Liver (tissue), 9 donors: ENCODE data around the gene ROPN1L. TPM values are rescaled to one million over a fixed set of nuclear protein-coding genes. Genes with fewer than 3 reads are reported as not detected.

Experiments
- DNase-seq: peaks from one replicate; pipeline ENCODE4 v3.0.0-alpha.2; 2017; ENCODE audit warnings: low spot score
- H3K27ac ChIP-seq, 2 donors: one replicate each; pipeline ENCODE4 v1.7.0; 2013; ENCODE audit warnings: inconsistent platforms in 2 of 2, low read length in 2 of 2, control low read depth in 1 of 2, low read depth in 1 of 2, mild to moderate bottlenecking in 1 of 2
- H3K27me3 ChIP-seq, 4 donors: one replicate each; pipeline versions ENCODE4 v1.6.1 to v1.7.0; 2013; ENCODE audit warnings: low read length in 3 of 4, inconsistent platforms in 1 of 4, mild to moderate bottlenecking in 1 of 4, moderate library complexity in 1 of 4; ENCODE audit not compliant: control insufficient read depth in 4 of 4, insufficient read depth in 4 of 4
- H3K36me3 ChIP-seq, 4 donors: one replicate each; pipeline versions ENCODE4 v1.6.1 to v1.7.0; 2013; ENCODE audit warnings: low read length in 3 of 4, mild to moderate bottlenecking in 3 of 4, low read depth in 1 of 4, moderate library complexity in 1 of 4; ENCODE audit not compliant: control insufficient read depth in 4 of 4, insufficient read depth in 3 of 4
- H3K4me1 ChIP-seq, 4 donors: one replicate each; pipeline versions ENCODE4 v1.6.1 to v1.7.0; 2013; ENCODE audit warnings: low read length in 3 of 4, mild to moderate bottlenecking in 3 of 4, moderate library complexity in 1 of 4; ENCODE audit not compliant: control insufficient read depth in 4 of 4, insufficient read depth in 4 of 4
- H3K4me3 ChIP-seq, 3 donors: one replicate each; pipeline versions ENCODE4 v1.6.1 to v1.7.0; 2013; ENCODE audit warnings: low read length in 3 of 3, control low read depth in 1 of 3, low read depth in 1 of 3, mild to moderate bottlenecking in 1 of 3
- H3K9ac ChIP-seq, 2 donors: one replicate each; pipeline ENCODE4 v1.7.0; 2013; ENCODE audit warnings: low read length in 2 of 2, mild to moderate bottlenecking in 2 of 2, moderate library complexity in 2 of 2, control low read depth in 1 of 2, low read depth in 1 of 2
- H3K9me3 ChIP-seq, 4 donors: one replicate each; pipeline versions ENCODE4 v1.6.1 to v1.7.0; 2013; ENCODE audit warnings: low read length in 3 of 4; ENCODE audit not compliant: control insufficient read depth in 4 of 4
- EGR1 ChIP-seq, 2 donors: IDR thresholded peaks; 2 replicates each; pipeline ENCODE4 v1.6.1; 2016 to 2018; ENCODE audit warnings: antibody characterized with exemption in 2 of 2, low read depth in 2 of 2
- FOXA1 ChIP-seq: IDR thresholded peaks from 2 replicates; pipeline ENCODE4 v1.6.1; 2016; ENCODE audit warnings: antibody characterized with exemption
- FOXA2 ChIP-seq: IDR thresholded peaks from 2 replicates; pipeline ENCODE4 v1.6.1; 2016; ENCODE audit warnings: antibody characterized with exemption
- GABPA ChIP-seq, 2 donors: IDR thresholded peaks in 1 of 2; conservative IDR thresholded peaks in 1 of 2; 2 replicates each; pipeline ENCODE4 v1.6.1; 2016; ENCODE audit warnings: antibody characterized with exemption in 2 of 2, mild to moderate bottlenecking in 1 of 2, moderate library complexity in 1 of 2
- HNF4A ChIP-seq, 2 donors: conservative IDR thresholded peaks; 2 replicates each; pipeline ENCODE4 v1.6.1; 2016; ENCODE audit warnings: antibody characterized with exemption in 2 of 2, mild to moderate bottlenecking in 2 of 2
- HNF4G ChIP-seq: IDR thresholded peaks from 2 replicates; pipeline ENCODE4 v1.6.1; 2016; ENCODE audit warnings: antibody characterized with exemption
- JUND ChIP-seq, 2 donors: IDR thresholded peaks; 2 replicates each; pipeline ENCODE4 v1.6.1; 2016; ENCODE audit warnings: antibody characterized with exemption in 2 of 2
- NR2F2 ChIP-seq: IDR thresholded peaks from 2 replicates; pipeline ENCODE4 v1.6.1; 2016; ENCODE audit warnings: antibody characterized with exemption
- RAD21 ChIP-seq, 2 donors: IDR thresholded peaks; 2 replicates each; pipeline ENCODE4 v1.6.1; 2016; ENCODE audit warnings: antibody characterized with exemption in 2 of 2, mild to moderate bottlenecking in 2 of 2
- RXRA ChIP-seq, 2 donors: IDR thresholded peaks; 2 replicates each; pipeline ENCODE4 v1.6.1; 2017 to 2018; ENCODE audit warnings: antibody characterized with exemption in 2 of 2, mild to moderate bottlenecking in 1 of 2
- SP1 ChIP-seq: IDR thresholded peaks from 2 replicates; pipeline ENCODE4 v1.6.1; 2018; ENCODE audit warnings: antibody characterized with exemption, mild to moderate bottlenecking
- TAF1 ChIP-seq: conservative IDR thresholded peaks from 2 replicates; pipeline ENCODE4 v1.6.1; 2016; ENCODE audit warnings: antibody characterized with exemption, mild to moderate bottlenecking
- YY1 ChIP-seq: IDR thresholded peaks from 2 replicates; pipeline ENCODE4 v1.6.1; 2016; ENCODE audit warnings: antibody characterized with exemption, mild to moderate bottlenecking
- WGBS: extraction: QIAGEN DNeasy Blood & Tissue Kit; methylation state at CpG from one replicate; pipeline ENCODE4 v1.1.7; 2013; 5-methylcytosine and 5-hydroxymethylcytosine counted together
- polyA plus RNA-seq, 2 donors: library from polyadenylated mRNA; stranded (reverse) in 1 of 2; unstranded in 1 of 2; fragments of 200-250 nt in 1 of 2; fragments of >200 nt in 1 of 2; fragmentation: Nextera tagmentation in 1 of 2; extraction: Ambion mirVana in 1 of 2; gene quantifications; one replicate each; pipeline versions ENCODE4 v1.2.1 to v1.2.3, GENCODE V29; 2013 to 2015
- total RNA-seq, 2 donors: library from RNA; depleted of rRNA; stranded (reverse); fragments of >200 nt; gene quantifications; one replicate each; pipeline ENCODE4 v1.2.3, GENCODE V29; 2014
- TF ChIP-seq, protein P1 (sequence below): fragments of 150-350 bp; IDR thresholded peaks from 2 replicates; pipeline ENCODE4 v1.5.1; 2017; ENCODE audit warnings: improper control_type of control experiment, low read depth, low read length; ENCODE audit not compliant: missing input control
- TF ChIP-seq, protein P2 (sequence below): IDR thresholded peaks from 2 replicates; pipeline ENCODE4 v1.6.1; 2016; ENCODE audit warnings: antibody characterized with exemption
- TF ChIP-seq, protein P3 (sequence below): IDR thresholded peaks from 2 replicates; pipeline ENCODE4 v1.6.1; 2016; ENCODE audit warnings: antibody characterized with exemption
- TF ChIP-seq, protein P4 (sequence below): IDR thresholded peaks from 2 replicates; pipeline ENCODE4 v1.6.1; 2016; ENCODE audit warnings: antibody characterized with exemption, mild to moderate bottlenecking
- TF ChIP-seq, protein P5 (sequence below): IDR thresholded peaks from 2 replicates; pipeline ENCODE4 v1.6.1; 2016; ENCODE audit warnings: antibody characterized with exemption
- donor health status: healthy.
- donor health status: healthy.
- donor health status: healthy.
- donor health status: healthy.
- donor health status: healthy.

The ROPN1L gene
- total and polyA plus RNA-seq, 4 donors, result 0.25 to 1.3 (median 0.87) TPM

DNA sequence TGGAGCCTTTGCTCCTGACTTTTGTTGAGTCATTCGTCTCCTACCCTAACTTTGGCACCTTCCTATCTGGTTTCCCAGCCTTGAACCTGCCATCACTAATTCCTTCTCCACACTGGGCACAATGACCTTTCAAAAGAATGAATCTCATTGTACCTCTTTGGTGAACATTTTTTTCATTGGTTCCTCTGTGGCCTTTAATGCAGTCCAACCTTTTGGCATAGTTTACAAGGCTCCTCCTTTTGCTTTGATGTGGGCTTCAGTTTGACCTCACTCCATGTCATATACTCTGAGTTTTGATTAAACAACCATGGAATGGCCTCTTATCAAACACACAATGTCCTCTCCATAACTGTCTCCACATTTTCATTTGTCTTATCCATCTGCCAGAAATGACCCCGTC lies 14.5 kb upstream of the ROPN1L start:
- H3K4me1 ChIP-seq, result no peaks in the 10 kb centered on the region
- DNase-seq, result no peak
- H3K9ac ChIP-seq, result no peak overlapping the region
- no peaks in the 10 kb centered on the region for H3K27me3 ChIP-seq
- H3K9me3 ChIP-seq, result no peaks in the 10 kb centered on the region
- TF ChIP-seq YY1 (no peak), RAD21 (IDR thresholded peaks at IDR 0.05) (no peak), HNF4A (conservative IDR thresholded peaks at IDR 0.05) (no peak), FOXA1 (no peak), GABPA (IDR thresholded peaks at IDR 0.05 in 1 of 2, conservative IDR thresholded peaks at IDR 0.05 in 1 of 2) (no peak), NR2F2 (no peak), FOXA2 (no peak), HNF4G (no peak), RXRA (IDR thresholded peaks at IDR 0.05) (no peak), JUND (IDR thresholded peaks at IDR 0.05) (no peak)
- TF ChIP-seq, protein P1, sequence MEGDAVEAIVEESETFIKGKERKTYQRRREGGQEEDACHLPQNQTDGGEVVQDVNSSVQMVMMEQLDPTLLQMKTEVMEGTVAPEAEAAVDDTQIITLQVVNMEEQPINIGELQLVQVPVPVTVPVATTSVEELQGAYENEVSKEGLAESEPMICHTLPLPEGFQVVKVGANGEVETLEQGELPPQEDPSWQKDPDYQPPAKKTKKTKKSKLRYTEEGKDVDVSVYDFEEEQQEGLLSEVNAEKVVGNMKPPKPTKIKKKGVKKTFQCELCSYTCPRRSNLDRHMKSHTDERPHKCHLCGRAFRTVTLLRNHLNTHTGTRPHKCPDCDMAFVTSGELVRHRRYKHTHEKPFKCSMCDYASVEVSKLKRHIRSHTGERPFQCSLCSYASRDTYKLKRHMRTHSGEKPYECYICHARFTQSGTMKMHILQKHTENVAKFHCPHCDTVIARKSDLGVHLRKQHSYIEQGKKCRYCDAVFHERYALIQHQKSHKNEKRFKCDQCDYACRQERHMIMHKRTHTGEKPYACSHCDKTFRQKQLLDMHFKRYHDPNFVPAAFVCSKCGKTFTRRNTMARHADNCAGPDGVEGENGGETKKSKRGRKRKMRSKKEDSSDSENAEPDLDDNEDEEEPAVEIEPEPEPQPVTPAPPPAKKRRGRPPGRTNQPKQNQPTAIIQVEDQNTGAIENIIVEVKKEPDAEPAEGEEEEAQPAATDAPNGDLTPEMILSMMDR, result no peak
- TF ChIP-seq, protein P2, sequence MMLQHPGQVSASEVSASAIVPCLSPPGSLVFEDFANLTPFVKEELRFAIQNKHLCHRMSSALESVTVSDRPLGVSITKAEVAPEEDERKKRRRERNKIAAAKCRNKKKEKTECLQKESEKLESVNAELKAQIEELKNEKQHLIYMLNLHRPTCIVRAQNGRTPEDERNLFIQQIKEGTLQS, result no peak
- no peak overlapping the region for H3K27ac ChIP-seq
- H3K36me3 ChIP-seq, result peaks cover 4 to 65% (median 60%) of the 10 kb centered on the region in 4 donors
- 98% methylated on average over 2 of the region's 2 CpGs for WGBS
- H3K4me3 ChIP-seq, result no peak overlapping the region

DNA sequence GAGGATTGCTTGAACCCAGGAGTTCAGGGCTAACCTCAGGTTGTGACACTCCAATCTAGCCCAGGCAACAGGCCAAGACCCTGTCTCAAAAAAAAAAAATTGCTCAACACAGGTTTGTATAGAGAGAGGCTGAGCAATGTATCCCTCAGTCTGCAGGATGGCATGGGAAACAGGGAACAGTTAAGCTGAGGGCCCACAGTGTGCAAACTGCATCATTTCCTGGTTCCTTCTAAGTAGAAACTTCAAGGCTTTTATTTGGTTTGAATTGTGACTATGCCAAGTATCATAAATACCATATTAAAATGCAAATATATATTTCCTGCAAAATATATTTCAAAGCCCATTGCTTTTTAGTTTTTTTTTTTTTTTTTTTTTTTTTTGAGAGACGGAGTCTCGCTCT lies 13.7 kb upstream of the ROPN1L start:
- H3K27ac ChIP-seq, result no peak overlapping the region
- no peak overlapping the region for H3K4me3 ChIP-seq
- no peaks in the 10 kb centered on the region for H3K9me3 ChIP-seq
- no peaks in the 10 kb centered on the region for H3K4me1 ChIP-seq
- H3K27me3 ChIP-seq, result no peaks in the 10 kb centered on the region
- no peak overlapping the region for H3K9ac ChIP-seq
- 94% methylated on average over 2 of the region's 2 CpGs for WGBS
- TF ChIP-seq FOXA2 (no peak), JUND (IDR thresholded peaks at IDR 0.05) (no peak), EGR1 (IDR thresholded peaks at IDR 0.05; ENCODE audit: low read depth in 2 of 2) (no peak), SP1 (no peak), RAD21 (IDR thresholded peaks at IDR 0.05) (no peak), YY1 (no peak), GABPA (IDR thresholded peaks at IDR 0.05 in 1 of 2, conservative IDR thresholded peaks at IDR 0.05 in 1 of 2) (no peak), RXRA (IDR thresholded peaks at IDR 0.05) (no peak), NR2F2 (no peak), HNF4G (no peak), HNF4A (conservative IDR thresholded peaks at IDR 0.05) (no peak), FOXA1 (no peak), TAF1 (no peak)
- TF ChIP-seq, protein P2, result no peak
- TF ChIP-seq, protein P3, sequence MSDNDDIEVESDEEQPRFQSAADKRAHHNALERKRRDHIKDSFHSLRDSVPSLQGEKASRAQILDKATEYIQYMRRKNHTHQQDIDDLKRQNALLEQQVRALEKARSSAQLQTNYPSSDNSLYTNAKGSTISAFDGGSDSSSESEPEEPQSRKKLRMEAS, result no peak
- TF ChIP-seq, protein P4, sequence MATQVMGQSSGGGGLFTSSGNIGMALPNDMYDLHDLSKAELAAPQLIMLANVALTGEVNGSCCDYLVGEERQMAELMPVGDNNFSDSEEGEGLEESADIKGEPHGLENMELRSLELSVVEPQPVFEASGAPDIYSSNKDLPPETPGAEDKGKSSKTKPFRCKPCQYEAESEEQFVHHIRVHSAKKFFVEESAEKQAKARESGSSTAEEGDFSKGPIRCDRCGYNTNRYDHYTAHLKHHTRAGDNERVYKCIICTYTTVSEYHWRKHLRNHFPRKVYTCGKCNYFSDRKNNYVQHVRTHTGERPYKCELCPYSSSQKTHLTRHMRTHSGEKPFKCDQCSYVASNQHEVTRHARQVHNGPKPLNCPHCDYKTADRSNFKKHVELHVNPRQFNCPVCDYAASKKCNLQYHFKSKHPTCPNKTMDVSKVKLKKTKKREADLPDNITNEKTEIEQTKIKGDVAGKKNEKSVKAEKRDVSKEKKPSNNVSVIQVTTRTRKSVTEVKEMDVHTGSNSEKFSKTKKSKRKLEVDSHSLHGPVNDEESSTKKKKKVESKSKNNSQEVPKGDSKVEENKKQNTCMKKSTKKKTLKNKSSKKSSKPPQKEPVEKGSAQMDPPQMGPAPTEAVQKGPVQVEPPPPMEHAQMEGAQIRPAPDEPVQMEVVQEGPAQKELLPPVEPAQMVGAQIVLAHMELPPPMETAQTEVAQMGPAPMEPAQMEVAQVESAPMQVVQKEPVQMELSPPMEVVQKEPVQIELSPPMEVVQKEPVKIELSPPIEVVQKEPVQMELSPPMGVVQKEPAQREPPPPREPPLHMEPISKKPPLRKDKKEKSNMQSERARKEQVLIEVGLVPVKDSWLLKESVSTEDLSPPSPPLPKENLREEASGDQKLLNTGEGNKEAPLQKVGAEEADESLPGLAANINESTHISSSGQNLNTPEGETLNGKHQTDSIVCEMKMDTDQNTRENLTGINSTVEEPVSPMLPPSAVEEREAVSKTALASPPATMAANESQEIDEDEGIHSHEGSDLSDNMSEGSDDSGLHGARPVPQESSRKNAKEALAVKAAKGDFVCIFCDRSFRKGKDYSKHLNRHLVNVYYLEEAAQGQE, result no peak
- TF ChIP-seq, protein P5, sequence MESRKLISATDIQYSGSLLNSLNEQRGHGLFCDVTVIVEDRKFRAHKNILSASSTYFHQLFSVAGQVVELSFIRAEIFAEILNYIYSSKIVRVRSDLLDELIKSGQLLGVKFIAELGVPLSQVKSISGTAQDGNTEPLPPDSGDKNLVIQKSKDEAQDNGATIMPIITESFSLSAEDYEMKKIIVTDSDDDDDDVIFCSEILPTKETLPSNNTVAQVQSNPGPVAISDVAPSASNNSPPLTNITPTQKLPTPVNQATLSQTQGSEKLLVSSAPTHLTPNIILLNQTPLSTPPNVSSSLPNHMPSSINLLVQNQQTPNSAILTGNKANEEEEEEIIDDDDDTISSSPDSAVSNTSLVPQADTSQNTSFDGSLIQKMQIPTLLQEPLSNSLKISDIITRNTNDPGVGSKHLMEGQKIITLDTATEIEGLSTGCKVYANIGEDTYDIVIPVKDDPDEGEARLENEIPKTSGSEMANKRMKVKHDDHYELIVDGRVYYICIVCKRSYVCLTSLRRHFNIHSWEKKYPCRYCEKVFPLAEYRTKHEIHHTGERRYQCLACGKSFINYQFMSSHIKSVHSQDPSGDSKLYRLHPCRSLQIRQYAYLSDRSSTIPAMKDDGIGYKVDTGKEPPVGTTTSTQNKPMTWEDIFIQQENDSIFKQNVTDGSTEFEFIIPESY, result no peak
- TF ChIP-seq, protein P1, result no peak
- H3K36me3 ChIP-seq, result peaks cover 5 to 64% (median 57%) of the 10 kb centered on the region in 4 donors
- no peak for DNase-seq
